ENCODE data around the gene GADD45GIP1.

DNA sequence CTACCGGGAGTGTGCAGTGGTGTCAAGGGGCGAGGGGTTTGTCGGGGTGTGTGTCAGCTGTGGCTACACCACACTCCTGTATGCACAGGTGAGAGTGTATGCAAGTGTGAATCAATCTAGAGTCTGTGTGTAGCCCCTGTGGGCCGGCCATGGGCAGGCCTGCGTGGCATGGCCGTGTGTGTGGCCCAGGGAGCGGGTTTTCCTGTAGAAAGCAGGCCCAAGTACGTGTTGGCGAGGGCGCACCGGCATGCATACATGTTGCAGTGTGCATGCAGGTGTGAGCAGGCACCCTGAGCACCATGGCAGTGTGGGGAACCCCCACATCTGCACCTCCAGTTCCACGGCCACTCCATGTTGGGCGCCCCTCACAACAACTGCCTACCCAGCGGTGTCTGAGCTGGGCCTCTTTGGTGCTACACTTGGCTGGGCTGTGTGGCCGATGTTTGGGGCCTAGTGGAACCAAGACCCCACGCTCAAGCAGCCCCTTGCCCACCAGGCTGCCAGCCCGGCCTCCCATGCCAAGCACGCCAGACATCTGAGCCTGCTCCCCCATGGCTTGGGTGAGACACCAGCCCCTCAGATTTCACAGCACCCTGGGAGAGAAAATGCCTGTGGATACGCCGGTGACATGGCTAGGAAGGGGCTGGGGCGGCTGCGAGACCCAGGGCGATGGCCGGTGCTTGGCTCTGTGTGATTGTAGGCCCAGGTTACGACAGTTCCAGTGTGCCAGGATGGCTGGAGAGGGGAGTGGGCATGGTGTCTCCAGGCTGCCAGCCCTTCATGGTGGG lies 40.4 kb upstream of the GADD45GIP1 start:
- no peak for TF ChIP-seq TAF1 (IDR thresholded peaks at IDR 0.05; ENCODE audit: low read depth)
- TF ChIP-seq RAD21 (IDR thresholded peaks at IDR 0.05; ENCODE audit: low read depth): no peak
- no peak for TF ChIP-seq EP300 (IDR thresholded peaks at IDR 0.05; ENCODE audit: borderline replicate concordance)
- TF ChIP-seq YY1 (IDR thresholded peaks at IDR 0.05; ENCODE audit: low read depth): no peak
- no peak for TF ChIP-seq MAX (IDR thresholded peaks at IDR 0.05)
- TF ChIP-seq FOXM1 (IDR thresholded peaks at IDR 0.05; ENCODE audit: borderline replicate concordance, low read depth): no peak
- no peak for TF ChIP-seq EGR1 (IDR thresholded peaks at IDR 0.05)
- no peak for TF ChIP-seq CEBPB (IDR thresholded peaks at IDR 0.05)
- TF ChIP-seq TEAD4 (IDR thresholded peaks at IDR 0.05): no peak
- no peak for TF ChIP-seq REST (IDR thresholded peaks at IDR 0.05; ENCODE audit: low read depth)
- TF ChIP-seq, protein P1, sequence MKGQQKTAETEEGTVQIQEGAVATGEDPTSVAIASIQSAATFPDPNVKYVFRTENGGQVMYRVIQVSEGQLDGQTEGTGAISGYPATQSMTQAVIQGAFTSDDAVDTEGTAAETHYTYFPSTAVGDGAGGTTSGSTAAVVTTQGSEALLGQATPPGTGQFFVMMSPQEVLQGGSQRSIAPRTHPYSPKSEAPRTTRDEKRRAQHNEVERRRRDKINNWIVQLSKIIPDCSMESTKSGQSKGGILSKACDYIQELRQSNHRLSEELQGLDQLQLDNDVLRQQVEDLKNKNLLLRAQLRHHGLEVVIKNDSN (IDR thresholded peaks at IDR 0.05): no peak
- TF ChIP-seq CREB1 (IDR thresholded peaks at IDR 0.05; ENCODE audit: low read depth): no peak
